HG03066 (cell line): Measurements from ENCODE around the gene EI24.
A peak's percentile ranks its signal among the peaks of the same experiment; 100 is the strongest.
"Not testable (repeated sequence)": the region's sequence is repeated elsewhere in the genome, so short reads cannot be mapped to it uniquely, and the experiment has no call there.

Source experiments
- ATAC-seq: cut with Tn5 transposase; IDR thresholded peaks from one replicate; pipeline ENCODE4 v1.9.1; 2021; ENCODE audit warnings: low read depth; ENCODE audit not compliant: unreplicated experiment

EI24 gene

GRCh38 chr11:125577181-125577580, 7.9 kb downstream of the EI24 start:
- ATAC-seq, result not testable (repeated sequence)

GRCh38 chr11:125578783-125579182, 9.5 kb downstream of the EI24 start:
- ATAC-seq, result no peak

- ATAC-seq, result no peak
These were observed 10.5 kb downstream of the EI24 start for GRCh38 chr11:125579811-125580210.

- ATAC-seq, result no peak
These were observed 14.2 kb downstream of the EI24 start for GRCh38 chr11:125583496-125583895.

GRCh38 chr11:125585487-125585886, 16.2 kb downstream of the EI24 start:
- no peak for ATAC-seq

- ATAC-seq, result no peak
These were observed 17.3 kb downstream of the EI24 start for GRCh38 chr11:125586623-125587022.

- ATAC-seq, result no peak
These were observed 18.2 kb downstream of the EI24 start for GRCh38 chr11:125587480-125587879.

- no peak for ATAC-seq
These were observed 19.2 kb downstream of the EI24 start for GRCh38 chr11:125588505-125588904.

GRCh38 chr11:125591649-125592304, 22.5 kb downstream of the EI24 start:
- peak; percentile 16 for ATAC-seq

- peak; percentile 96 for ATAC-seq
These were observed 23.2 kb downstream of the EI24 start, which contains the start of gene STT3A for GRCh38 chr11:125592305-125593113. Gene STT3A, plus strand, starts transcription at chr11:125592852. Its CDS starts 3,064 bp downstream, at chr11:125595916.

- no peak for ATAC-seq
These were observed 24.0 kb downstream of the EI24 start for GRCh38 chr11:125593114-125593820.

GRCh38 chr11:125594958-125595357, 25.7 kb downstream of the EI24 start:
- no peak for ATAC-seq

- ATAC-seq, result no peak
These were observed 31.4 kb downstream of the EI24 start for GRCh38 chr11:125600663-125601062.

GRCh38 chr11:125603207-125603606, 33.9 kb downstream of the EI24 start:
- ATAC-seq, result no peak

- ATAC-seq, result no peak
These were observed 36.1 kb downstream of the EI24 start for GRCh38 chr11:125605417-125605816.

GRCh38 chr11:125609545-125609944, 40.3 kb downstream of the EI24 start:
- no peak for ATAC-seq

GRCh38 chr11:125618383-125618782, 49.1 kb downstream of the EI24 start:
- ATAC-seq, result no peak

- no peak for ATAC-seq
These were observed 52.7 kb downstream of the EI24 start for GRCh38 chr11:125621995-125622394.

GRCh38 chr11:125623064-125623463, 53.8 kb downstream of the EI24 start:
- no peak for ATAC-seq

GRCh38 chr11:125624756-125625213, 55.5 kb downstream of the EI24 start, which contains the start of gene CHEK1:
Gene CHEK1, plus strand, starts transcription at chr11:125625163. Its CDS starts 1,606 bp downstream, at chr11:125626769.
- no peak for ATAC-seq

GRCh38 chr11:125625225-125625629, 56.0 kb downstream of the EI24 start:
- peak; percentile 25 for ATAC-seq
